ENCODE measurements around the gene RCAN2. TPM values are rescaled to one million over a fixed set of nuclear protein-coding genes. Genes with fewer than 3 reads are reported as not detected.

RCAN2 gene
- polyA plus RNA-seq, 1 donor from 2014 or later: 37.4 TPM

- Histone ChIP-seq H3K9me3 (ENCODE audit: low read length) (no peaks in the 10 kb centered on the region), H3K9me2 (ENCODE audit: insufficient read depth, low read length) (no peaks in the 10 kb centered on the region), H3K79me2 (replicated peaks; ENCODE audit: insufficient read depth, low read length) (no peaks in the 10 kb centered on the region), H3K4me3 (ENCODE audit: low read length) (no peak overlapping the region), H3K36me3 (ENCODE audit: insufficient read depth, low read length) (no peaks in the 10 kb centered on the region), H3K9ac (ENCODE audit: low read length) (no peak overlapping the region), H3F3A (ENCODE audit: insufficient read depth, low read length, poor library complexity, severe bottlenecking) (no peaks in the 10 kb centered on the region), H3K4me2 (ENCODE audit: low read length) (no peak overlapping the region), H3K27ac (ENCODE audit: low read length) (no peak overlapping the region), H2AFZ (ENCODE audit: low read depth, low read length) (no peak overlapping the region), H4K20me1 (ENCODE audit: insufficient read depth) (no peaks in the 10 kb centered on the region), H3K27me3 (ENCODE audit: insufficient read depth, low read depth, low read length) (no peaks in the 10 kb centered on the region)
- TF ChIP-seq TAF1 (IDR thresholded peaks at IDR 0.05; ENCODE audit: low read depth) (no peak), POLR2AphosphoS5 (IDR thresholded peaks at IDR 0.05) (no peak), CTCF (IDR thresholded peaks at IDR 0.05; ENCODE audit: poor library complexity, severe bottlenecking) (no peak), EZH2 (IDR thresholded peaks at IDR 0.05; ENCODE audit: borderline replicate concordance, insufficient read depth, low read length, poor library complexity, severe bottlenecking) (no peak), REST (IDR thresholded peaks at IDR 0.05; ENCODE audit: borderline replicate concordance) (no peak), SMC3 (conservative IDR thresholded peaks at IDR 0.05; ENCODE audit: poor library complexity) (no peak), MXI1 (conservative IDR thresholded peaks at IDR 0.05; ENCODE audit: poor library complexity, severe bottlenecking) (no peak), RAD21 (conservative IDR thresholded peaks at IDR 0.05) (no peak), EP300 (conservative IDR thresholded peaks at IDR 0.05; ENCODE audit: poor library complexity, severe bottlenecking) (no peak)
Measured at GRCh38 chr6:46310196-46310595, 181.1 kb downstream of the RCAN2 start.

GRCh38 chr6:46306431-46306830 lies 184.8 kb downstream of the RCAN2 start:
- H3K9ac ChIP-seq (ENCODE audit: low read length): no peak overlapping the region
- H3K9me2 ChIP-seq (ENCODE audit: insufficient read depth, low read length): no peaks in the 10 kb centered on the region
- no peak overlapping the region for H3K27ac ChIP-seq (ENCODE audit: low read length)
- no peaks in the 10 kb centered on the region for H3K36me3 ChIP-seq (ENCODE audit: insufficient read depth, low read length)
- no peaks in the 10 kb centered on the region for H3K79me2 ChIP-seq (replicated peaks; ENCODE audit: insufficient read depth, low read length)
- no peak overlapping the region for H3K4me3 ChIP-seq (ENCODE audit: low read length)
- H2AFZ ChIP-seq (ENCODE audit: low read depth, low read length): no peak overlapping the region
- TF ChIP-seq RAD21 (conservative IDR thresholded peaks at IDR 0.05): no peak
- TF ChIP-seq EP300 (conservative IDR thresholded peaks at IDR 0.05; ENCODE audit: poor library complexity, severe bottlenecking): no peak
- H4K20me1 ChIP-seq (ENCODE audit: insufficient read depth): no peaks in the 10 kb centered on the region
- H3K9me3 ChIP-seq (ENCODE audit: low read length): no peaks in the 10 kb centered on the region
- no peaks in the 10 kb centered on the region for H3K27me3 ChIP-seq (ENCODE audit: insufficient read depth, low read depth, low read length)
- no peak overlapping the region for H3K4me2 ChIP-seq (ENCODE audit: low read length)
- H3F3A ChIP-seq (ENCODE audit: insufficient read depth, low read length, poor library complexity, severe bottlenecking): no peaks in the 10 kb centered on the region

GRCh38 chr6:46305833-46306232 lies 185.4 kb downstream of the RCAN2 start:
- Histone ChIP-seq H3K4me3 (ENCODE audit: low read length) (no peak overlapping the region), H3K9ac (ENCODE audit: low read length) (no peak overlapping the region), H3K27ac (ENCODE audit: low read length) (no peak overlapping the region), H2AFZ (ENCODE audit: low read depth, low read length) (no peak overlapping the region), H3F3A (ENCODE audit: insufficient read depth, low read length, poor library complexity, severe bottlenecking) (no peaks in the 10 kb centered on the region), H3K9me2 (ENCODE audit: insufficient read depth, low read length) (no peaks in the 10 kb centered on the region), H3K79me2 (replicated peaks; ENCODE audit: insufficient read depth, low read length) (no peaks in the 10 kb centered on the region), H3K36me3 (ENCODE audit: insufficient read depth, low read length) (no peaks in the 10 kb centered on the region), H3K9me3 (ENCODE audit: low read length) (no peaks in the 10 kb centered on the region), H3K4me2 (ENCODE audit: low read length) (no peak overlapping the region), H3K27me3 (ENCODE audit: insufficient read depth, low read depth, low read length) (no peaks in the 10 kb centered on the region), H4K20me1 (ENCODE audit: insufficient read depth) (no peaks in the 10 kb centered on the region)
- no peak for TF ChIP-seq SMC3 (conservative IDR thresholded peaks at IDR 0.05; ENCODE audit: poor library complexity)
- no peak for TF ChIP-seq EP300 (conservative IDR thresholded peaks at IDR 0.05; ENCODE audit: poor library complexity, severe bottlenecking)
- no peak for TF ChIP-seq RAD21 (conservative IDR thresholded peaks at IDR 0.05)
- no peak for TF ChIP-seq TAF1 (IDR thresholded peaks at IDR 0.05; ENCODE audit: low read depth)
- TF ChIP-seq MXI1 (conservative IDR thresholded peaks at IDR 0.05; ENCODE audit: poor library complexity, severe bottlenecking): no peak
